OCI-LY7 (cell line): Measurements from ENCODE around the gene USP6NL. TPM values are rescaled to one million over a fixed set of nuclear protein-coding genes. Genes with fewer than 3 reads are reported as not detected.

Experiments used
- BruUV-seq: library from RNA; stranded (reverse); fragments of 400-500 nt; replicated peaks from 2 replicates; lab custom pipeline; 2021; lab: Mats Ljungman, UMichigan
- CTCF ChIA-PET: fragments of 300-600 bp; sonication (Branson Sonifier 250); formaldehyde crosslinking; loops from one replicate; lab custom pipeline; 2022; ENCODE audit warnings: antibody characterized with exemption; ENCODE audit not compliant: unreplicated experiment; lab: Charles Lee
- POLR2A ChIA-PET: fragments of 300-600 bp; sonication (Branson Sonifier 250); formaldehyde crosslinking; loops from one replicate; lab custom pipeline; 2022; ENCODE audit warnings: antibody characterized with exemption; lab: Charles Lee
- DNase-seq: peaks from one replicate; pipeline ENCODE4 v3.0.0-alpha.2; 2015; ENCODE audit warnings: low spot score
- H2AFZ ChIP-seq: fragments of 200-600 bp; sonication (generic), shearing (Covaris generic); 2 replicates; pipeline ENCODE4 v1.6.1; 2014; ENCODE audit warnings: mild to moderate bottlenecking, antibody characterized with exemption, low read length, moderate library complexity
- H3K27ac ChIP-seq: fragments of 200-600 bp; sonication (generic); 2 replicates; pipeline ENCODE4 v1.5.1; 2014; ENCODE audit warnings: mixed run types, low read depth, mild to moderate bottlenecking, moderate library complexity, low read length, inconsistent platforms; ENCODE audit not compliant: poor library complexity, severe bottlenecking
- H3K36me3 ChIP-seq: fragments of 200-600 bp; sonication (generic); 2 replicates; pipeline ENCODE4 v1.6.1; 2014; ENCODE audit warnings: mild to moderate bottlenecking, antibody characterized with exemption, low read length, moderate library complexity, mixed read lengths; ENCODE audit not compliant: insufficient read depth
- H3K4me1 ChIP-seq: fragments of 200-600 bp; sonication (generic); 2 replicates; pipeline ENCODE4 v1.5.1; 2014; ENCODE audit warnings: mild to moderate bottlenecking, low read length; ENCODE audit not compliant: insufficient read depth, poor library complexity, severe bottlenecking
- H3K4me2 ChIP-seq: fragments of 200-600 bp; sonication (generic); 2 replicates; pipeline ENCODE4 v1.6.1; 2014; ENCODE audit warnings: mild to moderate bottlenecking, low read length
- H3K4me3 ChIP-seq: fragments of 200-600 bp; sonication (generic); 2 replicates; pipeline ENCODE4 v1.5.1; 2014; ENCODE audit warnings: mild to moderate bottlenecking, low read depth, low read length; ENCODE audit not compliant: poor library complexity, severe bottlenecking
- H3K79me2 ChIP-seq: fragments of 200-600 bp; sonication (generic); 2 replicates; pipeline ENCODE4 v1.6.1; 2016; ENCODE audit warnings: low read depth, mild to moderate bottlenecking, low read length, moderate library complexity, mixed read lengths; ENCODE audit not compliant: insufficient read depth
- H3K9me2 ChIP-seq: fragments of 200-600 bp; sonication (generic); 2 replicates; pipeline ENCODE4 v1.6.1; 2016; ENCODE audit warnings: mild to moderate bottlenecking, low read length, mixed read lengths; ENCODE audit not compliant: insufficient read depth
- H3K9me3 ChIP-seq: fragments of 200-600 bp; sonication (generic); 2 replicates; pipeline ENCODE4 v1.6.1; 2014; ENCODE audit warnings: mild to moderate bottlenecking, mixed run types, low read length, mixed read lengths
- H4K20me1 ChIP-seq: fragments of 200-600 bp; sonication (generic); 2 replicates; pipeline ENCODE4 v1.6.1; 2014; ENCODE audit warnings: mild to moderate bottlenecking, antibody characterized with exemption, low read length, moderate library complexity, mixed read lengths; ENCODE audit not compliant: insufficient read depth
- CTCF ChIP-seq: fragments of 200-600 bp; sonication (generic); conservative IDR thresholded peaks from 2 replicates; pipeline ENCODE4 v1.5.1; 2014; ENCODE audit warnings: mild to moderate bottlenecking, antibody characterized with exemption, low read length, moderate library complexity, mixed read lengths
- EZH2phosphoT487 ChIP-seq: fragments of 200-600 bp; sonication (generic); IDR thresholded peaks from 2 replicates; pipeline ENCODE4 v1.6.1; 2018; ENCODE audit warnings: low read depth, borderline replicate concordance, mild to moderate bottlenecking, mixed run types, antibody characterized with exemption, low read length, moderate library complexity, mixed read lengths
- intact Hi-C: fragments of 100-400 bp; cut with micrococcal nuclease; formaldehyde crosslinking; loops from one replicate; pipeline ENCODE4 v1.10.0; 2022; ENCODE audit not compliant: unreplicated experiment
- total RNA-seq, 2 experiments: library from RNA; depleted of rRNA in 1 of 2; stranded (reverse); fragments of >200 nt in 1 of 2; shearing (Covaris generic) in 1 of 2; gene quantifications; 2 replicates each; pipeline ENCODE4 v1.2.3, GENCODE V29; 2014 to 2022

Gene USP6NL
- total RNA-seq, 2 experiments from 2014 or later, result 41.7 to 59.7 TPM

GRCh38 chr10:11529276-11529903 lies 82.1 kb downstream of the USP6NL start:
- no TSS peak for BruUV-seq

GRCh38 chr10:11528286-11528685 lies 83.2 kb downstream of the USP6NL start:
- Histone ChIP-seq H4K20me1 (no peaks in the 10 kb centered on the region), H3K4me3 (peak overlapping the region; percentile 44), H3K4me1 (peaks cover 65% of the 10 kb centered on the region), H3K9me2 (no peaks in the 10 kb centered on the region), H3K36me3 (peaks cover 40% of the 10 kb centered on the region), H2AFZ (no peak overlapping the region; the same call in 1 of the 2 replicates), H3K9me3 (no peaks in the 10 kb centered on the region), H3K79me2 (peaks cover 85% of the 10 kb centered on the region), H3K4me2 (peak overlapping the region; percentile 62), H3K27ac (peak overlapping the region; percentile 52)
- no peak for DNase-seq
- intact Hi-C loops, result loop anchor here (1.0 kb wide), 1 partner anchor 150 kb away; no protein-coding TSS in a partner anchor
- TF ChIP-seq EZH2phosphoT487, result no peak
- TF ChIP-seq CTCF, result no peak
- BruUV-seq, result no TSS peak
- ChIA-PET POLR2A (interaction anchor here (0.6 to 1.5 kb wide), 4 partner anchors 10 to 156 kb away, joined by 3 to 6 read pairs (median 4); no protein-coding TSS in a partner anchor), CTCF (no interaction called here)

More at GRCh38 chr10:11529276-11529903, 82.1 kb downstream of the USP6NL start:
- Histone ChIP-seq H3K79me2 (peaks cover 89% of the 10 kb centered on the region), H3K27ac (peak overlapping the region; percentile 52), H3K4me1 (peaks cover 76% of the 10 kb centered on the region), H2AFZ (no peak overlapping the region), H3K4me3 (peak overlapping the region; percentile 44), H3K9me2 (no peaks in the 10 kb centered on the region), H3K4me2 (peak overlapping the region; percentile 62), H4K20me1 (no peaks in the 10 kb centered on the region), H3K36me3 (peaks cover 29% of the 10 kb centered on the region), H3K9me3 (no peaks in the 10 kb centered on the region)
- ChIA-PET CTCF (no interaction called here), POLR2A (interaction anchor here (0.6 to 4.3 kb wide), 9 partner anchors 9 to 160 kb away, joined by 3 to 43 read pairs (median 4); no protein-coding TSS in a partner anchor)
- TF ChIP-seq CTCF (no peak), EZH2phosphoT487 (no peak)
- DNase-seq, result no peak
- intact Hi-C loops, result no loop called here
